GM12878 (cell line): ENCODE measurements around the gene TYSND1. TPM values are rescaled to one million over a fixed set of nuclear protein-coding genes. Genes with fewer than 3 reads are reported as not detected.

Source experiments
- ATAC-seq: fragments of 200-7000 bp; cut with Tn5 transposase; 3 replicates; pipeline ENCODE4 v1.9.1; 2020; ENCODE audit warnings: mild to moderate bottlenecking, moderate library complexity
- BruUV-seq: library from RNA; stranded (reverse); fragments of 400-500 nt; replicated peaks from 2 replicates; lab custom pipeline; 2021; lab: Mats Ljungman, UMichigan
- CTCF ChIA-PET: fragments of 300-600 bp; sonication (Branson Sonifier 250); formaldehyde crosslinking; extraction: SDS; loops from one replicate; lab custom pipeline; 2021; ENCODE audit warnings: inconsistent platforms; lab: Yijun Ruan, JAX
- POLR2A ChIA-PET: fragments of 350-600 bp; formaldehyde crosslinking; extraction: SDS; loops from one replicate; lab custom pipeline; 2021; ENCODE audit warnings: inconsistent platforms; lab: Charles Lee
- RAD21 ChIA-PET: fragments of 300-600 bp; sonication (Branson Sonifier 250); formaldehyde crosslinking; loops from one replicate; lab custom pipeline; 2023; ENCODE audit warnings: antibody characterized with exemption; ENCODE audit not compliant: unreplicated experiment; lab: Charles Lee
- SMC1A ChIA-PET: fragments of 300-600 bp; sonication (Branson Sonifier 250); formaldehyde crosslinking; loops from one replicate; lab custom pipeline; 2023; ENCODE audit not compliant: unreplicated experiment, uncharacterized antibody; lab: Charles Lee
- DNase-seq: peaks from one replicate; pipeline ENCODE4 v3.0.0-alpha.2; 2011; ENCODE audit warnings: low read depth, low spot score
- FAIRE-seq: peaks from 3 replicates; lab custom pipeline; 2011; peaks lifted over from hg19 to GRCh38; lab: Jason Lieb, UNC
- H2AFZ ChIP-seq: 2 replicates; pipeline ENCODE4 v1.6.0; 2011; ENCODE audit warnings: low read depth, low read length, control low read depth; ENCODE audit not compliant: control insufficient read depth
- H3K27ac ChIP-seq: 2 replicates; pipeline ENCODE4 v1.5.1; 2011; ENCODE audit warnings: control low read depth; ENCODE audit not compliant: control insufficient read depth, insufficient read depth
- H3K27me3 ChIP-seq, 2 experiments: replicated peaks in 1 of 2; 2 replicates each; pipeline versions ENCODE4 v1.6.0 to v1.6.1; 2011; ENCODE audit warnings: low read length in 1 of 2; ENCODE audit not compliant: control insufficient read depth in 2 of 2, insufficient read depth in 2 of 2
- H3K36me3 ChIP-seq, 2 experiments: 2 replicates each; pipeline ENCODE4 v1.5.1; 2011; ENCODE audit warnings: low read length in 1 of 2; ENCODE audit not compliant: control insufficient read depth in 2 of 2, insufficient read depth in 2 of 2
- H3K4me1 ChIP-seq: 2 replicates; pipeline ENCODE4 v1.6.1; 2011; ENCODE audit warnings: mild to moderate bottlenecking, low read length, moderate library complexity, mixed read lengths; ENCODE audit not compliant: control insufficient read depth, insufficient read depth
- H3K4me2 ChIP-seq: 2 replicates; pipeline ENCODE4 v1.6.0; 2011; ENCODE audit warnings: control low read depth; ENCODE audit not compliant: control insufficient read depth, insufficient read depth
- H3K4me3 ChIP-seq: fragments of 200-600 bp; sonication (generic); 2 replicates; pipeline ENCODE4 v1.5.1; 2016
- H3K79me2 ChIP-seq: 2 replicates; pipeline ENCODE4 v1.6.0; 2011; ENCODE audit warnings: low read length; ENCODE audit not compliant: control insufficient read depth, insufficient read depth
- H3K9ac ChIP-seq: 2 replicates; pipeline ENCODE4 v1.8.0; 2011; ENCODE audit warnings: low read length, control low read depth, mixed read lengths; ENCODE audit not compliant: control insufficient read depth, insufficient read depth
- H3K9me3 ChIP-seq: replicated peaks from 3 replicates; pipeline ENCODE4 v1.5.1; 2011; ENCODE audit warnings: mild to moderate bottlenecking, low read length; ENCODE audit not compliant: control insufficient read depth, insufficient read depth
- H4K20me1 ChIP-seq: 2 replicates; pipeline ENCODE4 v1.6.0; 2011; ENCODE audit not compliant: control insufficient read depth, insufficient read depth
- BACH1 ChIP-seq: fragments of 450-650 bp; IDR thresholded peaks from 2 replicates; pipeline ENCODE4 v1.6.1; 2017; ENCODE audit warnings: mild to moderate bottlenecking, borderline replicate concordance
- IRF3 ChIP-seq: fragments of 450-650 bp; IDR thresholded peaks from 2 replicates; pipeline ENCODE4 v1.6.1; 2014; ENCODE audit warnings: mild to moderate bottlenecking
- KDM1A ChIP-seq: fragments of 200-600 bp; sonication (generic); IDR thresholded peaks from 2 replicates; pipeline ENCODE4 v1.6.1; 2016; ENCODE audit warnings: borderline replicate concordance
- MXI1 ChIP-seq: fragments of 150-350 bp; IDR thresholded peaks from 2 replicates; pipeline ENCODE4 v1.6.1; 2011; ENCODE audit warnings: low read depth, mild to moderate bottlenecking, inconsistent platforms, low read length, improper control_type of control experiment
- NKRF ChIP-seq: fragments of 450-650 bp; conservative IDR thresholded peaks from 2 replicates; pipeline ENCODE4 v1.6.1; 2017; ENCODE audit warnings: mild to moderate bottlenecking, moderate library complexity
- RAD21 ChIP-seq: IDR thresholded peaks from 2 replicates; pipeline ENCODE4 v1.6.1; 2011; ENCODE audit warnings: mild to moderate bottlenecking, low read depth, low read length, moderate library complexity; ENCODE audit not compliant: insufficient read depth
- SREBF1 ChIP-seq: IDR thresholded peaks from 2 replicates; pipeline ENCODE4 v1.6.1; 2012; ENCODE audit warnings: mild to moderate bottlenecking, low read length
- SUZ12 ChIP-seq: fragments of 200-600 bp; sonication (generic); IDR thresholded peaks from one replicate; pipeline ENCODE4 v1.6.1; 2018; ENCODE audit warnings: antibody characterized with exemption, mild to moderate bottlenecking; ENCODE audit not compliant: unreplicated experiment
- USF2 ChIP-seq: IDR thresholded peaks from 2 replicates; pipeline ENCODE4 v1.6.1; 2011; ENCODE audit warnings: low read depth, low read length, improper control_type of control experiment, borderline replicate concordance
- ZBTB33 ChIP-seq: fragments of 450-650 bp; IDR thresholded peaks from 2 replicates; pipeline ENCODE4 v1.6.1; 2017; ENCODE audit warnings: mild to moderate bottlenecking
- ZNF24 ChIP-seq: fragments of 450-650 bp; IDR thresholded peaks from 2 replicates; pipeline ENCODE4 v1.6.1; 2017; ENCODE audit warnings: antibody characterized with exemption, mild to moderate bottlenecking
- ZNF274 ChIP-seq: IDR thresholded peaks from one replicate; pipeline ENCODE4 v1.8.0; 2011; ENCODE audit not compliant: insufficient read length, insufficient read depth
- WGBS: methylation state at CpG from one replicate; pipeline ENCODE4 v1.1.6; 2016; ENCODE audit warnings: low lambda C conversion rate; ENCODE audit not compliant: insufficient replicate concordance, insufficient coverage; ENCODE audit errors: missing lambda C conversion rate; 5-methylcytosine and 5-hydroxymethylcytosine counted together
- in situ Hi-C: fragments of 300-500 bp; cut with MboI; formaldehyde crosslinking; loops from 9 replicates; pipeline ENCODE4 v1.14.3; 2018; ENCODE audit warnings: mixed read lengths
- intact Hi-C: fragments of 100-400 bp; cut with micrococcal nuclease; formaldehyde crosslinking; loops from one replicate; pipeline ENCODE4 v1.14.2; 2022; ENCODE audit not compliant: unreplicated experiment
- polyA plus RNA-seq, 11 experiments: library from polyadenylated mRNA; depleted of rRNA in 4 of 11; unstranded in 6 of 11; stranded (reverse) in 5 of 11; fragments of >200 nt; fragmentation: Nextera tagmentation in 4 of 11; fragmentation: Illumina TruSeq in 1 of 11; extraction: Ambion mirVana in 4 of 11; extraction: Trizol in 1 of 11; gene quantifications; 1 replicate in 1 of 11; 2 replicates in 10 of 11; pipeline versions ENCODE4 v1.2.1 to v1.2.3, GENCODE V29; 2011 to 2016; ENCODE audit warnings: inconsistent platforms in 2 of 11, missing spikeins in 2 of 11, low read depth in 1 of 11
- total RNA-seq, 4 experiments: library from RNA; depleted of rRNA in 3 of 4; stranded (reverse); fragments of >200 nt in 3 of 4; fragmentation: Illumina TruSeq in 1 of 4; extraction: Trizol in 1 of 4; gene quantifications; 2 replicates each; pipeline versions ENCODE4 v1.2.1 to v1.2.3, GENCODE V29; 2013 to 2021

The TYSND1 gene
- total and polyA plus RNA-seq, 10 of the 15 experiments (the other 5 are each of a cell fraction or from before 2014, with no cell fraction given), result 1.9 to 21.4 (median 12.0) TPM

- WGBS, result 84% methylated on average over 5 of the region's 5 CpGs
- ChIA-PET POLR2A (no interaction called here), RAD21 (interaction anchor here (1.0 to 1.3 kb wide), 3 partner anchors 22 to 172 kb away, joined by 3 to 4 read pairs (median 3); partner anchors contain the start of gene SAR1A), SMC1A (interaction anchor here (0.6 to 1.8 kb wide), 4 partner anchors 18 to 171 kb away, joined by 3 to 5 read pairs (median 4); partner anchors contain the start of gene TYSND1), CTCF (interaction anchor here (1.3 to 1.6 kb wide), 2 partner anchors 25 to 77 kb away, joined by 4 to 8 read pairs; no protein-coding TSS in a partner anchor)
- Histone ChIP-seq H2AFZ (no peak overlapping the region), H3K4me2 (no peak overlapping the region), H3K9me3 (no peaks in the 10 kb centered on the region), H3K4me1 (peaks cover 3% of the 10 kb centered on the region; the same call in 1 of the 2 replicates), H3K36me3 (peaks cover 0 to 6% of the 10 kb centered on the region in 2 experiments; a peak in 2 of 4 replicates), H3K4me3 (no peak overlapping the region), H3K27ac (no peak overlapping the region), H3K79me2 (no peaks in the 10 kb centered on the region), H4K20me1 (peaks cover 2% of the 10 kb centered on the region; the same call in 1 of the 2 replicates), H3K27me3 (no peaks in the 10 kb centered on the region), H3K9ac (no peak overlapping the region)
- BruUV-seq, result no TSS peak
- in situ Hi-C loops (no loop called here), intact Hi-C loops (no loop called here)
- no peak for DNase-seq
- TF ChIP-seq ZBTB33, result no peak
- no peak for TF ChIP-seq IRF3
- no peak for TF ChIP-seq ZNF274
- no peak for TF ChIP-seq SREBF1
- TF ChIP-seq NKRF, result no peak
- TF ChIP-seq SUZ12, result no peak
- no peak for TF ChIP-seq USF2
- TF ChIP-seq MXI1, result no peak
- TF ChIP-seq ZNF24, result no peak
- TF ChIP-seq KDM1A, result no peak
- TF ChIP-seq RAD21, result no peak
- TF ChIP-seq BACH1, result no peak
- FAIRE-seq, result no peak
- no peak for ATAC-seq
These were observed 45.9 kb upstream of the TYSND1 start for GRCh38 chr10:70192326-70192968.
